Stomach (tissue), 9 donors: ENCODE data around the gene TMEM181. TPM values are rescaled to one million over a fixed set of nuclear protein-coding genes. Genes with fewer than 3 reads are reported as not detected.
A peak's percentile ranks its signal among the peaks of the same experiment; 100 is the strongest.

Experiments used
- DNase-seq, 2 donors: peaks; one replicate each; pipeline versions ENCODE4 v3.0.0 to v3.0.0-alpha.2; 2013 to 2019
- H3K27ac ChIP-seq, 5 donors: fragments of 200-600 bp in 4 of 5; sonication (generic) in 4 of 5; one replicate each; pipeline ENCODE4 v1.5.1; 2013 to 2019; ENCODE audit warnings: mild to moderate bottlenecking in 1 of 5, moderate library complexity in 1 of 5
- H3K27me3 ChIP-seq, 3 donors: fragments of 200-600 bp; sonication (generic); one replicate each; pipeline ENCODE4 v1.5.1; 2017 to 2019; ENCODE audit warnings: mixed run types in 1 of 3
- H3K36me3 ChIP-seq, 4 donors: fragments of 200-600 bp; sonication (generic); 1 replicate in 3 of 4; 2 replicates in 1 of 4; pipeline ENCODE4 v1.5.1; 2016 to 2019
- H3K4me1 ChIP-seq, 4 donors: fragments of 200-600 bp; sonication (generic); one replicate each; pipeline ENCODE4 v1.5.1; 2016 to 2019
- H3K4me3 ChIP-seq, 4 donors: fragments of 200-600 bp; sonication (generic) in 3 of 4; one replicate each; pipeline ENCODE4 v1.5.1; 2016 to 2019; ENCODE audit warnings: mild to moderate bottlenecking in 1 of 4
- H3K9me3 ChIP-seq, 4 donors: fragments of 200-600 bp; sonication (generic); one replicate each; pipeline ENCODE4 v1.5.1; 2016 to 2019
- EP300 ChIP-seq: sonication (generic); formaldehyde crosslinking; IDR thresholded peaks from one replicate; pipeline ENCODE4 v1.6.1; 2017; ENCODE audit warnings: antibody characterized with exemption
- POLR2A ChIP-seq, 4 donors: fragments of 450-650 bp; IDR thresholded peaks; one replicate each; pipeline ENCODE4 v1.6.1; 2016; ENCODE audit warnings: antibody characterized with exemption in 4 of 4, control low read depth in 2 of 4, mild to moderate bottlenecking in 1 of 4, moderate library complexity in 1 of 4
- POLR2AphosphoS5 ChIP-seq, 3 donors: sonication (generic); formaldehyde crosslinking; IDR thresholded peaks; one replicate each; pipeline ENCODE4 v1.6.1; 2016; ENCODE audit warnings: antibody characterized with exemption in 3 of 3
- WGBS, 5 donors: extraction: QIAGEN DNeasy Blood & Tissue Kit in 3 of 5; methylation state at CpG; one replicate each; pipeline versions ENCODE4 v1.1.5 to v1.1.7; 2013 to 2018; 5-methylcytosine and 5-hydroxymethylcytosine counted together
- intact Hi-C: fragments of 100-400 bp; cut with DNase I; formaldehyde crosslinking; loops from one replicate; pipeline ENCODE4 v1.15.1; 2023; ENCODE audit warnings: low total_unique reads
- polyA plus RNA-seq, 3 donors: library from polyadenylated mRNA; stranded (reverse); fragments of 200-250 nt; gene quantifications; one replicate each; pipeline ENCODE4 v1.2.3, GENCODE V29; 2013
- total RNA-seq, 5 donors: library from RNA; depleted of rRNA; stranded (reverse); fragments of >200 nt; gene quantifications; one replicate each; pipeline versions ENCODE4 v1.1.0 to v1.2.3, GENCODE V29; 2014 to 2016
- TF ChIP-seq, protein P1 (sequence below), 7 experiments: fragments of 450-650 bp in 4 of 7; fragments of 200-600 bp in 3 of 7; sonication (generic) in 3 of 7; IDR thresholded peaks; one replicate each; pipeline ENCODE4 v1.5.1; 2016 to 2019; ENCODE audit warnings: antibody characterized with exemption in 7 of 7, control low read depth in 2 of 7, mild to moderate bottlenecking in 1 of 7
- donor health status: healthy with polysubstance abuse.
- donor health status: Bipolar disorder and iron deficiency.
- donor health status: healthy.

The TMEM181 gene
- total and polyA plus RNA-seq, 8 donors = 2.9 to 62.2 (median 15.0) TPM

DNA sequence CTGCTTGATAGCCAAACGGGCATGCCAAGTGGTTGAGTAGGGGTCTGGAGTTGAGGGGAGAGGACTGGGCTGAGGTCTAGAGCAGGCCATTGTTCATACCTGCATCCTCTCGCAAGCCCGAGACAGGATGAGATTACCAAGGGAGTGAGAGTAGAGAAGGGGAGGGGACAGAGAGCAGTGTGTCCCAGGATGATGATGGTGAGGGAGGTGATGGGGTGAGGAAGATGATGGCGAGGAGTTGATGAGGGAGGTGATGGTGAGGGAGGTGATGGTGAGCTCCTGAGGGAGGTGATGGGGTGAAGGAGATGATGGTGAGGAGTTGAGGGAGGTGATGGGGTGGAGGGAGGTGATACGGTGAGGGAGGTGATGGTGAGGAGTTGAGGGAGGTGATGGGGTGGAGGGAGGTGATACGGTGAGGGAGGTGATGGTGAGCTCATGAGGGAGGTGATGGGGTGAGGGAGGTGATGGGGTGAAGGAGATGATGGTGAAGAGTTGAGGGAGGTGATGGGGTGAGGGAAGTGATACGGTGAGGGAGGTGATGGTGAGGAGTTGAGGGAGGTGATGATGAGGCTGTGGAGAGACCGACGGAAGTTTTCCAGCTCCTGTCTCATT lies 6.4 kb downstream of the TMEM181 start:
- no peak for DNase-seq
- Histone ChIP-seq H3K27ac (no peak overlapping the region), H3K27me3 (no peaks in the 10 kb centered on the region), H3K4me1 (peaks cover 30 to 96% (median 59%) of the 10 kb centered on the region in 4 donors), H3K36me3 (no peaks in the 10 kb centered on the region), H3K4me3 (no peak overlapping the region), H3K9me3 (no peaks in the 10 kb centered on the region)
- intact Hi-C loops = no loop called here
- WGBS, 5 donors = 94 to 97% (median 95%) methylated on average over 9 of the region's 9 CpGs
- TF ChIP-seq EP300 (no peak), POLR2AphosphoS5 (IDR thresholded peaks at IDR 0.05) (no peak), POLR2A (IDR thresholded peaks at IDR 0.05) (no peak)
- TF ChIP-seq, protein P1, sequence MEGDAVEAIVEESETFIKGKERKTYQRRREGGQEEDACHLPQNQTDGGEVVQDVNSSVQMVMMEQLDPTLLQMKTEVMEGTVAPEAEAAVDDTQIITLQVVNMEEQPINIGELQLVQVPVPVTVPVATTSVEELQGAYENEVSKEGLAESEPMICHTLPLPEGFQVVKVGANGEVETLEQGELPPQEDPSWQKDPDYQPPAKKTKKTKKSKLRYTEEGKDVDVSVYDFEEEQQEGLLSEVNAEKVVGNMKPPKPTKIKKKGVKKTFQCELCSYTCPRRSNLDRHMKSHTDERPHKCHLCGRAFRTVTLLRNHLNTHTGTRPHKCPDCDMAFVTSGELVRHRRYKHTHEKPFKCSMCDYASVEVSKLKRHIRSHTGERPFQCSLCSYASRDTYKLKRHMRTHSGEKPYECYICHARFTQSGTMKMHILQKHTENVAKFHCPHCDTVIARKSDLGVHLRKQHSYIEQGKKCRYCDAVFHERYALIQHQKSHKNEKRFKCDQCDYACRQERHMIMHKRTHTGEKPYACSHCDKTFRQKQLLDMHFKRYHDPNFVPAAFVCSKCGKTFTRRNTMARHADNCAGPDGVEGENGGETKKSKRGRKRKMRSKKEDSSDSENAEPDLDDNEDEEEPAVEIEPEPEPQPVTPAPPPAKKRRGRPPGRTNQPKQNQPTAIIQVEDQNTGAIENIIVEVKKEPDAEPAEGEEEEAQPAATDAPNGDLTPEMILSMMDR (IDR thresholded peaks at IDR 0.05) = no peak

DNA sequence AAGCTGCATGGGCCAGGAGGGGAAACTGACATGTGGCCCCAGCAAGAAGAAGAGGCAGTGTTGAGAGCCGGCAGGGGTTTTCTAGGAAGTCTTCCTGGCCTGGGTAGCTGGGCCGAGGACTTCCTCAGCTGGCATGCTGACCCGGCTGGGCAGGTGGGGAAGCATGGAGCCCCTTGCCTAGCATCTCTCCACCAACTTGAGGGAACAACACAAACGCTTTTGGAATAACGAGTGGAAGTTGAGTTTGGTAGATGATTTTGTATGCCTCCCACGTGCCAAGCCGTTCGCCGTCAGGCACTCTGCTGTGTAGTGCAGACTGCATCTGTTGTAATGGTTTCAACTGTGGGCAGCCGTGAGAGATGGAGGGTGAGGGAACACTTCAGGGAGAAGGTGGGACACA lies 7.3 kb downstream of the TMEM181 start:
- TF ChIP-seq, protein P1 (IDR thresholded peaks at IDR 0.05) = no peak
- TF ChIP-seq POLR2A (IDR thresholded peaks at IDR 0.05) (no peak), POLR2AphosphoS5 (IDR thresholded peaks at IDR 0.05) (no peak), EP300 (no peak)
- H3K27ac ChIP-seq = peak overlapping the region in 1 of 5 donors; percentile 13
- no peak overlapping the region for H3K4me3 ChIP-seq
- intact Hi-C loops = no loop called here
- peaks cover 0 to 8% (median 0%) of the 10 kb centered on the region in 4 donors for H3K36me3 ChIP-seq
- H3K9me3 ChIP-seq = no peaks in the 10 kb centered on the region
- 88 to 92% (median 89%) methylated on average over 10 of the region's 10 CpGs for WGBS, 5 donors
- H3K27me3 ChIP-seq = no peaks in the 10 kb centered on the region
- no peak for DNase-seq
- peaks cover 36 to 95% (median 59%) of the 10 kb centered on the region in 4 donors for H3K4me1 ChIP-seq

DNA sequence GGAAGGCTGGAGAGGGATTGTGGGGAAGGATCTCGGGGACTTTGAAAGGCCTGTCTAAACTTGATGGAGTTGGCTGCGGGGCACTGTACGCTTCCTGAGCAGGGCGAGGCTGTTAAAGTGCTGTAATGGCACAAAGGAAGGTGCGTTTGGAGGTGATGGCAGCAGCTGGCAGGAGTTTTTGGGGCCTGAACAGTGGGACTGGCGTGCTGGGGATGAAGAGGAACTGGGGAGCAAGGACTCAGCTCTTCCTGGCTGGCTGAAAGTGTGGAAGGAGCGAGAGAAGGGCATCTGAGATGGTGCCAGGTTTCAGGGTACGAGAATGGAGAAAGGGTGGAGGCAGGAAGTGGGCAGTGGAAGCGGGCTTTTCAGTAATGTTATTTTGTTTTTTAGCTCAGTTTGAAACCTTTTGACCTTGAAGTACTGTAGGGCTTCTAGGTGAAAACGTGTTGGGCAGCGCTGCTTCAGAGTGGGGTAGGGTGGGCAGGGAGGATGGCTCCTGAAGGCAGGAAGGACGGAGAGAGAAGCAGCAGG lies 8.0 kb downstream of the TMEM181 start:
- DNase-seq = no peak
- intact Hi-C loops = no loop called here
- Histone ChIP-seq H3K27me3 (no peaks in the 10 kb centered on the region), H3K4me1 (peaks cover 42 to 95% (median 58%) of the 10 kb centered on the region in 4 donors), H3K36me3 (peaks cover 0 to 12% (median 0%) of the 10 kb centered on the region in 4 donors), H3K27ac (peak overlapping the region in 4 of 5 donors; percentile 2 to 84 (median 30)), H3K4me3 (no peak overlapping the region), H3K9me3 (no peaks in the 10 kb centered on the region)
- 63 to 71% (median 64%) methylated on average over 12 of the region's 12 CpGs for WGBS, 5 donors
- no peak for TF ChIP-seq EP300
- TF ChIP-seq POLR2A (IDR thresholded peaks at IDR 0.05) = no peak
- TF ChIP-seq, protein P1 (IDR thresholded peaks at IDR 0.05) = no peak
- TF ChIP-seq POLR2AphosphoS5 (IDR thresholded peaks at IDR 0.05) = no peak

DNA sequence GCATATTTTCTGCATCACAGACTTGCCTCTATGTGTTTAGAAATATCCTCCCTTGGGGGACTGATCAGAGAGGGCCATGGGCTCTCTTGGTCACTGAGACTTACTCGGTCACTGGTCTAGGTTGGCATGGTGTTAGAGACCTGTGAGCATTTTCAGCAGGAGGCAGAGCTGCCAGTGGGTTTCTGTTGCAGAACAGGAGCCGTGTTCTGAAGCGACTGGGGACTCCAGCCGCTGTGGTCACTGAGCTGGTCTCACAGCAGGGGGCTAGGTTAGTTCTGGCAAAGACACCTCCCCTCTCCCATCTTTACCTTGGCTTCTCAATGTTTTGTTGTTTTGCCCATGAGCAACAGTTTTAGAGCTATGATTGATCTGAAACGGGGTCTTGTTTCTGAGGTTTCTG lies 8.7 kb downstream of the TMEM181 start:
- TF ChIP-seq, protein P1 (IDR thresholded peaks at IDR 0.05) = no peak
- no peak for TF ChIP-seq POLR2A (IDR thresholded peaks at IDR 0.05)
- TF ChIP-seq EP300 = no peak
- no peak for TF ChIP-seq POLR2AphosphoS5 (IDR thresholded peaks at IDR 0.05)
- Histone ChIP-seq H3K4me1 (peaks cover 45 to 95% (median 59%) of the 10 kb centered on the region in 4 donors), H3K4me3 (no peak overlapping the region), H3K9me3 (no peaks in the 10 kb centered on the region), H3K27ac (peak overlapping the region in 3 of 5 donors; percentile 13 to 84 (median 46)), H3K36me3 (peaks cover 0 to 15% (median 2%) of the 10 kb centered on the region in 4 donors), H3K27me3 (no peaks in the 10 kb centered on the region)
- WGBS, 5 donors = 87 to 99% (median 91%) methylated on average over 5 of the region's 5 CpGs
- no peak for DNase-seq
- intact Hi-C loops = no loop called here
